RPMI8226 (cell line): ENCODE data around the gene SLC4A9.
A peak's percentile ranks its signal among the peaks of the same experiment; 100 is the strongest.

ENCODE experiments used
- DNase-seq: peaks from one replicate; pipeline ENCODE4 v3.0.0-alpha.2; 2015

SLC4A9 gene, protein sequence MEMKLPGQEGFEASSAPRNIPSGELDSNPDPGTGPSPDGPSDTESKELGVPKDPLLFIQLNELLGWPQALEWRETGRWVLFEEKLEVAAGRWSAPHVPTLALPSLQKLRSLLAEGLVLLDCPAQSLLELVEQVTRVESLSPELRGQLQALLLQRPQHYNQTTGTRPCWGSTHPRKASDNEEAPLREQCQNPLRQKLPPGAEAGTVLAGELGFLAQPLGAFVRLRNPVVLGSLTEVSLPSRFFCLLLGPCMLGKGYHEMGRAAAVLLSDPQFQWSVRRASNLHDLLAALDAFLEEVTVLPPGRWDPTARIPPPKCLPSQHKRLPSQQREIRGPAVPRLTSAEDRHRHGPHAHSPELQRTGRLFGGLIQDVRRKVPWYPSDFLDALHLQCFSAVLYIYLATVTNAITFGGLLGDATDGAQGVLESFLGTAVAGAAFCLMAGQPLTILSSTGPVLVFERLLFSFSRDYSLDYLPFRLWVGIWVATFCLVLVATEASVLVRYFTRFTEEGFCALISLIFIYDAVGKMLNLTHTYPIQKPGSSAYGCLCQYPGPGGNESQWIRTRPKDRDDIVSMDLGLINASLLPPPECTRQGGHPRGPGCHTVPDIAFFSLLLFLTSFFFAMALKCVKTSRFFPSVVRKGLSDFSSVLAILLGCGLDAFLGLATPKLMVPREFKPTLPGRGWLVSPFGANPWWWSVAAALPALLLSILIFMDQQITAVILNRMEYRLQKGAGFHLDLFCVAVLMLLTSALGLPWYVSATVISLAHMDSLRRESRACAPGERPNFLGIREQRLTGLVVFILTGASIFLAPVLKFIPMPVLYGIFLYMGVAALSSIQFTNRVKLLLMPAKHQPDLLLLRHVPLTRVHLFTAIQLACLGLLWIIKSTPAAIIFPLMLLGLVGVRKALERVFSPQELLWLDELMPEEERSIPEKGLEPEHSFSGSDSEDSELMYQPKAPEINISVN

DNA sequence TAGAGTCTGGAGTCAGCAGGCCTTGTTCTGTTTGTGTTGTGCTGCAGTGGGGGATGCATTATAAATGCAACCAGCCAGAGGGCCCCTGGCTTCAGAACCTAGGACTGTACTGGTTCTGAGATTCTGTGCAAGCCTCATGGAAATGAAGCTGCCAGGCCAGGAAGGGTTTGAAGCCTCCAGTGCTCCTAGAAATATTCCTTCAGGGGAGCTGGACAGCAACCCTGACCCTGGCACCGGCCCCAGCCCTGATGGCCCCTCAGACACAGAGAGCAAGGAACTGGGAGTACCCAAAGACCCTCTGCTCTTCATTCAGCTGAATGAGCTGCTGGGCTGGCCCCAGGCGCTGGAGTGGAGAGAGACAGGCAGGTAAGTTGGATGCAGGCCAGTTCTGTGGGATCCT is at the start of gene SLC4A9:
SLC4A9 (plus strand) TSS at position 94 of the 400 bp plus-strand sequence; CDS start at position 137, 43 bp downstream.
- no peak for DNase-seq

DNA sequence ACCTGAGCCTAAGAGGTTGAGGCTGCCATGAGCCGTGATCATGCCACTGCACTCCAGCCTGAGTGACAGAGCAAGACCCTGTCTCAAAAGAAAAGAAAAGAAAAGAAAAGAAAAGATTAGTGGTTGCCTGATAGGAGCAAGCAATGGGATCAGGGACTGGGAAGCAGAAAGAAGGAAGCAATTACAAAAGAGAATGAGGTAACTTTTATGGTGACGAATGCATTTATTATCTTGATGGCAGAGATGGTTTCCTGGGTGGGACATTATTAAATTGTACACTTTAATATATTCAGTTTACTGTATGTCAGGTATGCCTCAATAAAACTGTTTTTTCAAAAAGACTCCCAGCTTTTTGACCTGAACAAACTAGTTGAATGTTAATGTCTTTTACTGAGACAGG is 49.6 kb upstream of the SLC4A9 start:
- DNase-seq, result no peak

DNA sequence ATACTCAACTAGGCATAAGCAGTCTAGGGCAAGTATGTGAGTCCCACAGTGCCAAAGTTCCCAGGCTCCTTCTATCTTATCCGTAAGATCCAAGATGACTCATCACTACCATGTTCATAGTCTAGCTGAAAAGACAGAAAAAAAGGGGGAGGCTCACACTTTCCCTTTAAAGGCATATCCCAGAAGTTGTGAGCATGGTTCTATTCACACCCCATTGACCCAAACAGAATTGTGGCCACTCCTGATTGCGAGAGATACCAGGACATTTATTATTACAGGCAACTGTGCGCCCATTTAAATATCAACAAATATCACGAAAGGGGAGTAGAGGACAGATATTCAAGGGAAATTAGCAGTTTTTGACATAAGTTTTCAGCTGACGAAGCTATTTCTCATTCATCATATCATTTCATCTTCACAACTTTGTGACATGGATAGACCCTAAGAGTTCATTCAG is 49.0 kb upstream of the SLC4A9 start:
- no peak for DNase-seq

DNA sequence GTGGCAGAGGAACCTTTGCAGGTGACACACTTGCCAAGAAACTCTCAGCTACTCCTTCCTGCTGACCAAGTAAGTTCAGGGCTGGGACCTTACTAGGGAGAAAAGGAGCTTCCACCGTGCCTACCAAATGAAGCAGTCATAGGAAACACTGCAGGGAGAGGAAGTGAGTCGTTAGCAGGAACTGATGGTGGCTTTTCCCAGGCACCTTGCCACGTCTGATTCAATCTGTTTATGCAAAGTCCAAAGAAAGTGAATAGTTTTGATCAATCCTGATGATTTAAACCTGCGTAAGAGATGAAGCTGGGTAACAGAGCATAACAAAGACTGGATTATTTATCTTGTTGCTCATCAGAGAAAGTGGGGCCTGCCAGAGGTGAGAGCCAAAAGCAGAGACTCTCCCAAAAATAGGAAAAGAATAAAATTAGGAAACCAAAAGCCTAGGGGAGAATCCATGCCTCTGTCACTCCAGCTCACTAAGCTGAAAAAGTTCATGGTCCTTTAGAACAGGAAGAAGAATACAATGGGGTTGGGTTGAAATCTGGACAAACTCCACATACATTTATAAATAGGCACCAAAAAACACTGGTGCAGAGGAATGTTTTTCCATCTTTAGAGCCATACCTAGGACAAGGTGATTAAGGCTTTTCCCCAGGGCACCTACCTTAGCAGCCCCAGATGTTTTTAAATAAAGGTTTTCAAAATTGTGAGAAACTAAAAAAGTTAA is 47.8 kb upstream of the SLC4A9 start:
- DNase-seq, result peak; percentile 53

DNA sequence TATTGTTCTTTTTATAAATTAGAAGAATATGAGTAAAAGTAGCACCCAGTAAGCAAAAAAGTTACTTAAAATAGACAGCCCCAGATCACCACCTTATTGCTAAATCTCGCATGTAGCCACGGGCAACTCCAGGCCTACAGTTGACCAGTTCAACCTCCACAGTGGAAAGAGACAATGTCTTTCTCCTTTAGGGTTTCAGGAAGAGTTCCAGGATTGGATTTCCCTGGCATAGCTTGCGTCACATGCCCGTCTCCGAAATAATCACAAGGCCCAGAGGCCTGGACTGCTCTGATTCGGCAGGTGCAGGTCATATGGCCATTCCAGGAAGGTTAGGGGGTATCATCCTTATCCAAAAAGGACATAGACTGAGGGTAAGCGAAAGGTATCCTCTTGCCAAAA is 47.2 kb upstream of the SLC4A9 start:
- no peak for DNase-seq

DNA sequence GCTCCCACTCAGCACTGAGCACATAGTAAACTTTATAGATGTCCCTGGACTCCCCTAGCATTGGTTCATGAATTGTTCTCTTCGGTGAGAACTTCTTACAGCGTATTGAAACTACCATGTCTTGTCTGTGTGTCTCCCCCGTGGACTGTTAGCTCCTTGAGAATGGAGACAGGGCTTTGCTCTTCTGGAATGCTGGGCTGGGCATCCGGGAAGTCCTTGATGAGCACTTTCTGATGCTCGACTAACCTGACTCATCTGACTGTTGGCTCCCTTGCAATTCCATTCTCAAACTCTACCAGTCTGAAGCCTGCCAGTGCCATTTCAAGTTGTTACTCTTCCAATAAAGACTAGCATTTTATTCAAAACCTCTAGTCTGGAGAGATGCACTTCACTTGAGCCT is 42.1 kb upstream of the SLC4A9 start:
- DNase-seq, result no peak

DNA sequence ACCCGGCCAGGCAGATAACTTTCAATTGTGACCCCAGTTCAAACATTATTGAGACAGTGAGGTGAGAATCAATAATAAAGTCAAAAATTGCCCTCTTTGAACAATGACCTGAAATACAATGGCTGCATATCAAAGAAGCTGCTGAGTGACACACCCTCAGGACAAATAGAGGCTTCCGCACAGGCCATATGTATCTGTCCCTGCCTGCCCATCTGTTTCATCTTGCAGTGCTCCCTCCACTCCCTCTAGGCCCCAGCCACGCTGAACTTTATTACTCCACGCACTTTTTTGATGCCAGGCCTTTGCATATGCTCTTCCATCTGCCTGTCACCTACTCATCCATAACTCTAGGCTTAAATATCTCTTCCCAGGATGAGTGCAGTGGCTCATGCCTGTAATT is 41.2 kb upstream of the SLC4A9 start:
- DNase-seq, result no peak

DNA sequence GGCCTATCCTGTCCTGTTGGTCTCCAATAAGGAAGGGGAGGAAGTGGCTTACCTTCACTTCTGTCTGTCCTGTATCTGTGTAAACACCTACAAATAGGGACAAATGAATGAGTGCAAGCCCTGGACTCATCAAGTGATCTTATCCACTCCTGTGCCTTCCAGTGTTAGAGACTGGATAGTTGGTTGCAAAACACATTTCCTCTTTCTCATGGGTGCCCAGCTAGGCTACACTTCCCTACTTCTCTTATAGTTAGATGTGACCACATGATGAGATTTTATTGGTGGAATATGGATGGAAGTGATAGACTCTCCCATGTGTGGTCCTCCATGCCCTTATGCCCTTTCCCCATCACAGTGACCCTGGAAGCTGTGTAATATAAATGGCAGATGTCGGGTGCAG is 40.2 kb upstream of the SLC4A9 start:
- no peak for DNase-seq

DNA sequence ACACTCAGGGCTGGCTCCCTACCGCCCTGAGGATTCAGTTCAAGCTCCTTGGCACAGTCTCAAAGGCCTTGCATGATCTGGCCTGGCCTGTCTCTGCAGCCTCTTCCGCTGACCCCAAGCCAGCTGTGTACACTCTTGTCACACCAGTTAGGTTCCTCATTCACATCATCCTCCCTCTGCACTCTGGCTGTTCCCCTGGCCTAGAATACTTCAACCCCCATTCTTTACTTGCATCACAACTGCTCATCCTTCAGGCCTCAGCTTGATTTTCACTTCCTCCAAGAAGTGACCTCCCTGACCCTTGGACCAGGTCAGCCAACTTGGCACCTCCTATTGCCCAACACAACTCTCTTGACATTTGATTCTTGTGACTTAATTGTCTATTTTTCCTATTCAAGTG is 38.2 kb upstream of the SLC4A9 start:
- DNase-seq, result peak; percentile 82

DNA sequence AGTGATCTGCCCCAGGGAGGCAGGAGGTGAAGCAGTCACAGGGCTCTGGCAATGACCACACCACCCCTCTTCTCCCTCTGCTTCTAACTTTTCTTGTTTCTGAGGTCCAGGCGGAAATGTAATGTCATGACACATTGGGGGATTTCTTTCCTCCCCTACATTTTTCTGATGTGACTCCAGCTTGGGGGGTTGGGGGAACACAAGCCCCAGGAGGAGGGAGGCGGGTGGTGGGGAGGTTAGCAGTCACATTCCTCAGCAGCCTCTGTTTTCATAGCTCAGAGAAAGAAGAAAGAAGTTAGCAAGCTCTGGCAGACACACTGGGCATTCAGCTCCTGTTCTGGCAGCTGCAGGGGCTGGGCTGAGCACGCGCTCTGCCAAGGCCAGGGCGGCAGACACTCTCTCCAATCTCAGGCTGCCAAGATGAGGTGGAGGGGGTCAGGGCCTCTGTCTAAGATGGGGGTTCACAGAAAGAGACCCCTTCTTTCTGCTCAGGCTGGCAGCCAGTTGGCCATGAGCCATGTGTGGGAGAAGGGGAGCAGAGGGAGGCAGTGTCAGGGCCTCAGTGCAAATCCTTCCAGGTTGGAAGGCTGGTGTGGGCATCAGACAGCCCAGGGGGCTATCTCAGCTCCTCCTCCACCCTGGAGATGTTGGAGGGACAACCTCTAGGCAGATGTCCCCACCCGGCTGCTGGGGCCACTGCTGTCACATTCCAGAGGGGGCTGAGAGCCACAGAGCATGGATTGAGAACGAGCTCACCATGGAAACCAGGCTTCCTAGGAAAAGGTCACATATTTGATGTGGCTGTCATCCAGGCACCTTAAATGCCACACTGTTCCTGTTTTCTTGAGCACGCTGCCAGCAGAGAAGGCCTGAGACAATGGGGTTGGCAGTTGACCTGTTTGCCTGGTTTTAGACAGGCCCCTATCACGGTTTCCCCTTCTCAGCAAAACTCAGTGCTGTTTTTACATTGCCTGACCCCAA is 37.0 kb upstream of the SLC4A9 start:
- DNase-seq, result peak; percentile 57

DNA sequence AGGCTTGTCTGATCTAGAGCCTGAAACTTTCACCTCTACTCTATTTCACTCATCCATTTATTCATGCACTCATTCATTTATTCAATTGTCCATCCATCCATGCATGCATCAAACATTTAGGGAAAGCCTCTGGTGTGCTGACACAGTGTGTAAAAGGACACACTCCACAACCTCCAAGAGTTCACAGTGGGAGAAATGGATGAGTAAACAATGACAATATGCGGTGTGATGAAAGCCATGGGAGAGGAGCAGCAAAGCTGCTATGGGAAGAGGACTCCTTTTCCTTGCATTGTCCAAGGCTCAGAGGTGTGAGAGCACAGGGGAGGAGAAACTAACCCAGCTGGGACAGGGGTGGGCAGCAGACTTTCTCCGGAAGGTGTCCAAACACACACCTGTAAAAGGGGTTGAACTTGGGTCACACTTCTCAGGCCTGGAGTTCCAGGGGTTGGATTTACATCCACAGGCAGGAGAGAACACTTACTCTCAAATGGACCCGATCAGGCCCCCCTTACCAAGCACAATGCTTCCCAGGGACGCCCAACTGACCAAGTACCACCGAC is 35.9 kb upstream of the SLC4A9 start:
- DNase-seq, result no peak

DNA sequence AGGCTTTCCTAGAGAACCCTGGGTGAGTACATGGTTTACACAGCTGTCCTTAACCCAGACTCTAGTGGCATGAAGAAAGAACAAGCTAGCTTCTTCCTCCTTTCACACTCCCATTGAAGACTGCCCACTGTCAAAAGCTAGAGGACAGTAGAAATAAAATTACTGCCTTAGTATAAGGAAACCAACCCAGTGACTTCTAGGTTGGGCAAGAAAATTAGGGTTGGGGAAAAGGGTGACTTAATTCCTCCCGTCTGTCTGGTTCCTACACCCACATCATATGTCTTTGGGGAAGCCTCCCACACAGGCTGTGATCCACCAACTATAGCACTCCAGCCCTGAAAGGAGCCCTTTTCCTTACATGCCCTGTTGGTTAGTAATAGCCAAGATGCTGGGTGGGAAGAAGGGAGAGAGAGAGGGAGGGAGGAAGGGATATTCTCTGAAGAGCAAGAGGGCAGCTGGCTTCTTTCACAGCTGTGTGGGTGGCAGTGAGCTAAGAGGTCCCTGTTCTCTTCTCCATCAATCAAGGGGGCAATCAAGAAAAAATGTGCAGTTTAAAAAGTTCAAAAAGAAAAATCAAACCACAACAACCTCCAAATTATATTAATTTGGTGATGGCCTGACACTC is 35.3 kb upstream of the SLC4A9 start:
- peak; percentile 4 for DNase-seq

DNA sequence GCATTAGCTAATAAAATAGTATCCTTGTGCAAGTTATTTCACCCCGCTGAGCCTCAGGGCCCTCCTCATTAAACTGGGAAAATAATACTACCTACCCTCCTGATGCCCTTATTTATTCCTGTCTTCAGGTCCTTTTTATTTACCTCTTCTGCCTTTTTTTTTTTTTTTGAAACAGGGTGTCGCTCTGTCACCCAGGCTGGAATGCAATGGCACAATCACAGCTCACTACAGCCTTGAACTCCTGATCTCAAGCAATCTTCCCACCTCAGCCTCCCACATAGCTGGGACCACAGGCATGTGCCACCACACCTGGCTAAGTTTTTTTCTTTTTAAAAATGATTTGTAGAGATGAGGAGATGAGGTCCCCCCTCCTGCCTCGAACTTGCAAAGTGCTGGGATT is 34.5 kb upstream of the SLC4A9 start:
- no peak for DNase-seq

DNA sequence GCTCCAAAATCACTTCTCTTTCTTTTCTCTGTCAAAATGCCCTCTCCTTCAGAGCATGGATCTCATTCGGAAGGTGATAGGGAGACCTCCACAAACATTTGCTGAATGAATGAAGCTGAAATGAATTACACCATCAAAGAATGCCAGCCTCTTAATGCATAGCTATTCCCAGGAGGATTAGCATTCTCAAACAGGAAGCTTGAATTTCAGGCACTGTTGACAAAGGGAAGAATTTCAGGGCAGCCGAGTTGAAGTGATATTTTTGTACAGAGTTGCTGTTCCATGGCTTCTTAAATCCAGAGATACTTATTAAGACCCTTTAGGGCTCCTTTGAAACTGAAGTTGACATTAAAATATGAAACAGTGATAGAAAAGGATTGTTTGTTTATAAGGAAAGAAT is 32.4 kb upstream of the SLC4A9 start:
- DNase-seq, result no peak

DNA sequence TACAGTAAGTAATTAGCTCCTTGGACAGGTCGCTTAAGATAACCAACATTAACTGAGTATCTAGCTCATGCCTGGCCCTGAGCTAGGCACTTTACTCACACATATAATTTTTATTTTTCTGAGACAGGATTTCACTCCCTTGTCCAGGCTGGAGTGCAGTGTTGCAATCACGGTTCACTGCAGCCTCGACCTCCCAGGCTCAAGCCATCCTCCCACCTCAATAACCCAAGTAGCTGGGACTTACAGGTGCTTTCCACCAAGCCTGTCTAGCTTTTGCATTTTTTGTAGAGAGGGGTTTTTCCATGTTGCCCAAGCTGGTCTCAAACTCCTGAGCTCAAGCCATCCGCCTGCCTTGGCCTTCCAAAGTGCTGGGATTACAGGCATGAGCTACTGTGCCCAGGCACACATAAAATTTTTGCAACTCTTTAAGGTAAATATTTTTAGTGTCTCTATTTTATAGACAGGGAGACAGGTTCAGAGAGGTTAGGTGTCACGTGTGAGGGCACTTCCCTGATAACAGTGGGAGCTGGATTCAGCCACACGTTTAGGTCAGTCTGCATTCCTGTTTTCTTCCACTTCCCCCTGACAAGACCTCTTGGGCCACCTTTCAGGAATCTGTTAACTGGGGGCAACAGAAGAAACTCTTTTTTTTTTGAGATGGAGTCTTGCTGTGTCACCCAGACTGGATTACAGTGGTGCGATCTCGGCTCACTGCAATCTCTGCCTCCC is 31.8 kb upstream of the SLC4A9 start:
- no peak for DNase-seq

DNA sequence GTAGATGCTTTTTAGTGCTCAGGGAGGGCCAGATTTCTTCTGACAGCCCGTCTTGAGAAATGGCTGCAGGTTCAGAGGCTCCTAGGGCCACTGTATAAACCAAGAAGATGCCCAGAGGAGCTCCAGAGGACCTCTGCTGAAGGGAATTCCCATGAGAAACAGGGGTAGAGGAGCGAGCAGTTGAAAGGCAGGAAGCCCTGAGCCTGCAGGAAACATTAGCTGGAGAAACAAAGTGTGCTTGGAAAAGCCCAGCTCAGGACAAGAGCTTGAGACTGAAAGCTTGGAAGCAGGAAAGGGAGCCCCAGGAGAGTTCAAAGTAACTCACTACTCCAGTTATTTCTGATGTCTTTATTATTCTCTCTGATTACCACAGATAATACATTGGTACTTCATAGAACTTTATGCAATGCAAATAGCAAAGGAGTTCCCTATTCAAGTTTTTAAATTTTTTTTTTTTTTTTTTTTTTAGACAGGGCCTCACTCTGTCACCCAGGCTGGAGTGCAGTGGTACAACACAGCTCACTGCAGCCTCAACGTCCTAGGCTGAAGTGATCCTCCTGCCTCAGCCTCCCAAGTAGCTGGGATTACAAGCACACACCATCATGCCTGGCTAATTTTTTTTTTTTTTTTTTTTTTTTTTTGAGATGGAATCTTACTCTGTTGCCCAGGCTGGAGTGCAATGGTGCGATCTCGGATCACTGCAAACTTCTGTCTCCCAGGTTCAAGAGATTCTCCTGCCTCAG is 30.1 kb upstream of the SLC4A9 start:
- no peak for DNase-seq

DNA sequence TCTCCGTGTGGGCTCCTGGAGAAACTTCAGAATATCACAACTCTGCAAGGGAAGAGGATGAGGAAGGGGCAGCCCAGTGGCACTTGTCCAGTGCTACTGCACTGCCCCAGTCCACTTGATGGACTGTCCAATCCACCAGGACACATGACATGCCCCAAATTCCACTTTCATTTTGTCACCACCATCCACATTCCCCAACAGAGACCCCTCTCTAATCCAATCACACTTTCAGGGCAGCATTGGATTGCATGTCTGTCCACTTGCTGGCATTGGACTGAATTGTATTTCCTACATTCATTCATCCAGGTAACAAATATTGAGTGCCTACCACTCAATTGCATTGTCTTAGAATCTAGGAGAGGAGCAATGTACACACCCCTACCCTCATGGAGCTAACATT is 28.4 kb upstream of the SLC4A9 start:
- no peak for DNase-seq

DNA sequence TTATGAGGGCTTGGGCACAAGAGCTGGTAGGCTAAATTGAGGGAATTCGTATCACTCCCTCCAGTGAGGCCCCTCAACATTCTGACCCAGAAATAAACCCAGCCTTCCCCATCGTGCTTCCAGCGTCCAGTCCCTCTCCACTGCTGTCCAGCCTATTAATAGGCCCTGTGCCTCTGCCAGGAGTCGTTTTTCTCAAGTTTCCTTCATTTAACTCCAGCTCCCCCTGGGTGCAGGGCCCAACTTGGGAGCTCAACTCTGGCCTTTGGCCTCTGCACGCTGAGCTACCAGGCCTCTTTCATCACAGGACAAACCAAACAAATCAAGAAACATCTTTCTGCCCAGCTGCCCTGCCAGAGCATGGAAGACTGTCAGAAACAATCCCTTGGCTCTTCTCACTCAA is 23.6 kb upstream of the SLC4A9 start:
- no peak for DNase-seq

DNA sequence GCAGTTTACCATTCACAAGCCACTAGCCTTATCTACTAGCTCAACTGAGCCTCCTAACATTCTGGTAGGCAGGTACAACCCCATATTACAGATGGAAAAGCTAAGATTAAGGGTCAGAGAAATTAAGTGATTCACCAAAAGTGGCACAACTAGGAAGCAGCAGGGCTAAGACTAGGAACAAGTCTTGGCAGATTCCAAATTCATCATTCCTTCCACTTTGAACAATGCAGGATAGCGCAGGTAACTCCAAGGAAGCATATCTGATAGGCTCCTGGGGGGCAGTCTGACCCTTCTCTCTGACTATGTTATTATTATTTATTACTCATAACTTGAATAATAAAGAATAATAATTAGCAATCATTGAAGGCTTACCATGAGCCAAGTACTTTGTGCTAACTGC is 22.1 kb upstream of the SLC4A9 start:
- DNase-seq, result no peak

DNA sequence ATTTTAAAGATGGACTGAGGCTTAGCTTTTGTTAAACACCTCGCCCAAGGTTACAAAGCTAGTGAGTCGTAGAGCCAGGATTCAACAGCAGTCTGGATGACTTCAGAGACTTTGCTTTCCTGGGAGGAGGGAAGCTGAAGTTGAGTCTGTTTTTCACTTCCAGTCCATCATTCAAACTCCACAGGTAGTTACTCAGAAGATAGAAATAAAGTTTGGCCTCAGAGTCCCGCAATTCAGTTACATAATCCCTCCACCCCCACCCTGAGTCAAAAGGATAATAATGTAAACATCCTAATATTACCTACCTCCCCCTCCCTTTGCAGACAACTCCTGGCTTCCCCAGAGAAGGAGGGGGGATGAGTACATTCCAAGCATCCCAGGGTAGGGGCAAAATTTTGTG is 21.7 kb upstream of the SLC4A9 start:
- no peak for DNase-seq
